ENCODE data around the gene XRCC1.

The XRCC1 gene

DNA sequence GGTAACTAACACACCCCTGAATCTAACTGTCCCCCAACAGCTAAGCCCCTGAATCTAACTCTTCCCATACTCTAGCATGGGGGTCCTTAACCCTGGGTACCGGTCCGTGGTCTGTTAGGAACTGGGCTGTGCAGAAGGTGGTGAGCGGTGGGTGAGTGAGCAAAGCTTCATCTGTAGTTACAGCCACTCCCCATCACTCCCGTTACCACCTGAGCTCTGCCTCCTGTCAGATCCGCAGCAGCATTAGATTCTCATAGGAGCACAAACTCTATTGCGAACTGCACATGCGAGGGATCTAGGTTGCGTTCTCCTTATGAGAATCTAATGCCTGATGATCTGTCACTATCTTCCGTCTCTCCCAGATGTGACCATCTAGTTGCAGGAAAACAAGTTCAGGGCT is 64.6 kb downstream of the XRCC1 start:
- no peak overlapping the region for H3K9ac ChIP-seq (ENCODE audit: low read length)
- no peaks in the 10 kb centered on the region for H3K27me3 ChIP-seq (ENCODE audit: control insufficient read depth, insufficient read depth, low read length)
- no peaks in the 10 kb centered on the region for H3K4me1 ChIP-seq (ENCODE audit: control insufficient read depth, insufficient read depth, low read length)
- H3K4me3 ChIP-seq (ENCODE audit: low read length), result no peak overlapping the region
- peaks cover 4% of the 10 kb centered on the region for H3K36me3 ChIP-seq (ENCODE audit: control insufficient read depth, insufficient read depth, low read length)
- no peaks in the 10 kb centered on the region for H3K9me3 ChIP-seq (ENCODE audit: control insufficient read depth, low read length)

DNA sequence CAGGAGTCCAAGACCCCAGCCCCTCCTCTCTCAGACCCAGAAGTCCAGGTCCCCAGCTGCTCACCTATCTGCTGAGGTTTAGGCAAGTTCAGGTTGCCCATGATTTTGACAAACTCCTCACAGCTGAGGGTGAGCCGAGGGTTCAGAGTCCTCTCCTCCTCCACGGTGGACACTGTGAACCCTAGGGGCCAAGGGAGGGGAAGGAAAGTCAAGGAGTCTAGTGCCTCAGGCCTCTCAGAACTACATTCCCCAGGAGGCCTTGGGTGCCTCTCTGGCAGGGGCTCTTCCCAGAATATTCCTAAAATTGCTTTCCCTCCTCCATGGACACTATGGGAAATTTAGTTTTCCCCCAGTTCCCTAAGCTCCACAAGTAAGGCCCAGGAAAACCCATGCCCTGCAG is 67.4 kb downstream of the XRCC1 start:
- no peak overlapping the region for H3K9ac ChIP-seq (ENCODE audit: low read length)
- H3K9me3 ChIP-seq (ENCODE audit: control insufficient read depth, low read length), result no peaks in the 10 kb centered on the region
- H3K36me3 ChIP-seq (ENCODE audit: control insufficient read depth, insufficient read depth, low read length), result peaks cover 4% of the 10 kb centered on the region
- H3K27me3 ChIP-seq (ENCODE audit: control insufficient read depth, insufficient read depth, low read length), result no peaks in the 10 kb centered on the region
- H3K4me1 ChIP-seq (ENCODE audit: control insufficient read depth, insufficient read depth, low read length), result no peaks in the 10 kb centered on the region
- H3K4me3 ChIP-seq (ENCODE audit: low read length), result no peak overlapping the region

DNA sequence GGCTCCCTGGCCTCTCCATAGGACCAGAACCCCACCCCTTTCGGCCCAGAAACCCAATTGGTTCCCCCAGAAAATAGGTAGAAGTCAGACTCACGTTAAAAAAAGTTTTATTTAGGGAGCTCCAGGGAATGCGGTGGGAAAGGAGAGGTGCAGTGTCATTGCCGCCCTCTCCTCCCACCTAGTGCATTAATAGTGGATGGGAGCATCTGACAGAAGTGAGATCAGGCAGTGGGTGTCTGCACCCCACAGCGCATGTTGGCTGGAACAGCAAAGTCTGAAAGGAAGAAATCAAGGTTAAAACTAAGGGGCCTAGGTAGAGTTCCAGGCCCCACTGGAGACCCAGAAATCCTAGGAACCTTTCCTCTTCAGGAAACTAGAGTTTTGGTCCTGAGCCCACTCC is 68.7 kb downstream of the XRCC1 start:
- peaks cover 4% of the 10 kb centered on the region for H3K36me3 ChIP-seq (ENCODE audit: control insufficient read depth, insufficient read depth, low read length)
- no peaks in the 10 kb centered on the region for H3K9me3 ChIP-seq (ENCODE audit: control insufficient read depth, low read length)

DNA sequence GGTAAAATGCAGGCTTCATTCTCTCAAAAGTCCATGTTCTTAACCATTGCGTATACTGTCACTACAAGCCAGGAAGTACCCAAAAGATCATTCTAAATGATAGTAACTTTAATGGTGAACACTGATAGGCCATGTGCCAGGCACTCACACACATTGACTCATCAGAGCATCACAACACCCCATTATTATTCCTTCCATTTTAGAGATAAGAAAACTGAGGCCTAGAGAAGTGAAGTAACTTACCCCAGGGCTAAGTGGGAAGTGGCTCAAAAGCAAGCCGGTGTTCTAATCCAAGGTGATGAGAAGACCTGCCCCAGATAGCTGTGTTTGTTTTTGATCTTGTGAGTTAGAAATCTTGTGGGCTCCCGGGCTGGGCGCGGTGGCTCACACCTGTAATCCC is 69.4 kb downstream of the XRCC1 start:
- Histone ChIP-seq H3K36me3 (ENCODE audit: control insufficient read depth, insufficient read depth, low read length) (peaks cover 4% of the 10 kb centered on the region), H3K4me1 (ENCODE audit: control insufficient read depth, insufficient read depth, low read length) (no peaks in the 10 kb centered on the region), H3K4me3 (ENCODE audit: low read length) (no peak overlapping the region), H3K9ac (ENCODE audit: low read length) (no peak overlapping the region), H3K9me3 (ENCODE audit: control insufficient read depth, low read length) (no peaks in the 10 kb centered on the region), H3K27me3 (ENCODE audit: control insufficient read depth, insufficient read depth, low read length) (no peaks in the 10 kb centered on the region)

More for the DNA sequence above, 68.7 kb downstream of the XRCC1 start:
- Histone ChIP-seq H3K27me3 (ENCODE audit: control insufficient read depth, insufficient read depth, low read length) (no peaks in the 10 kb centered on the region), H3K4me3 (ENCODE audit: low read length) (no peak overlapping the region), H3K9ac (ENCODE audit: low read length) (no peak overlapping the region), H3K4me1 (ENCODE audit: control insufficient read depth, insufficient read depth, low read length) (no peaks in the 10 kb centered on the region)

DNA sequence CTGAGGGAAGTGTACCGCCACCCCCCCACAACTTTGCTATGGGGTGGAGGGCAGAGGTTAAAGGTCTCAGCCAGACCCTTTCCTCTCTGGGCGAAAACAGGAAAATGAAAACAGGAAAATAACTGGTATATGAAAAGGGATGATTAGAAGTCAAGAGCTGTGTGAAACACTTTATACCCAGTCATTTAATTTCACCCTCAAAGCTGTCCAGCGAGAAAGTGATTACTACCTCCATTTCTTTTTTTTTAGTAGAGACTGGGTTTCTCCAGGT is 70.2 kb downstream of the XRCC1 start:
- peak overlapping the region; percentile 85 for H3K9ac ChIP-seq (ENCODE audit: low read length)
- no peaks in the 10 kb centered on the region for H3K27me3 ChIP-seq (ENCODE audit: control insufficient read depth, insufficient read depth, low read length)
- H3K9me3 ChIP-seq (ENCODE audit: control insufficient read depth, low read length), result no peaks in the 10 kb centered on the region
- no peaks in the 10 kb centered on the region for H3K4me1 ChIP-seq (ENCODE audit: control insufficient read depth, insufficient read depth, low read length)
- no peaks in the 10 kb centered on the region for H3K36me3 ChIP-seq (ENCODE audit: control insufficient read depth, insufficient read depth, low read length)
- H3K4me3 ChIP-seq (ENCODE audit: low read length), result no peak overlapping the region

DNA sequence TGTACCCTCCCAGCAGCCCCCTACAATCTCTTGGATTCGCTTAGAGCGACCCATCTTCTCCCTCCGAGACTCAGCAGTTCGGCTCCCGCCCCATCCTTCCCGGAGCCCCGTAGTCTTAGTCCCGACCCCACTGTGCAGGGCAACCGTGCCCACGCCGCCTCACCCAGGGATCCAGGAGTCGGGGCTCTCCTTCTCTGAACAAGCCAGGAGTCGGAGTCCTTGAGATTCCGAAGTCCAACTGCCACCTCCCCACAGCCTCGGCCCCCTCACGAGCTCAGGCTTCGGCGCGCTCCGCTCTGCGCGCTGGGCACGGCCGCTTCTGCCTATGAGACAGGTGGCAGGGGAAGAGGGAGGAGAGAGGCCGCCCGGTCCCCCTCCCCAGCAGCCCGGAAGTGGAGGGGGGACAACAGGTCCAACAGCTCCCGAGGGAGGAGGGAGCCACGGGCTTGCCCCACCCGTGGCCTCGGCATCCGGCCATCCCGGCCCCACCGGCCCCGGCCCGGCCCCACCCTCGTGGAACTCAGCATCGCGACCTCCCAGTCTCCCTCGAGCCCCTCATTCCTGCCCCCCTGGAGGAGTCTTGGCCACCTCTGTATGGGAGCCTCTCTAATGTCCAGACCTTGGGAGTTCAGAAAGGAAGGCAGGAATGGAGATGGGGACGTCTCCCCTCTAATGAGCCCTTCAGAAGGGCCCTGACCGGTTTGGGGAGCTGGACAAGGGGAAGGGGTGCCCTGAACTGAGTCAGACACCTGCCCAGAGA is 70.7 kb downstream of the XRCC1 start, which contains the start of gene PHLDB3:
TSS of gene PHLDB3 (minus strand) at position 321 of the 760 bp plus-strand sequence. CDS start 628 bp downstream, outside the sequence.
- no peaks in the 10 kb centered on the region for H3K27me3 ChIP-seq (ENCODE audit: control insufficient read depth, insufficient read depth, low read length)
- H3K4me1 ChIP-seq (ENCODE audit: control insufficient read depth, insufficient read depth, low read length), result no peaks in the 10 kb centered on the region
- no peaks in the 10 kb centered on the region for H3K36me3 ChIP-seq (ENCODE audit: control insufficient read depth, insufficient read depth, low read length)
- H3K9me3 ChIP-seq (ENCODE audit: control insufficient read depth, low read length), result no peaks in the 10 kb centered on the region
- H3K4me3 ChIP-seq (ENCODE audit: low read length), result peak within 1 kb of the TSS; percentile 43
- H3K9ac ChIP-seq (ENCODE audit: low read length), result peak within 1 kb of the TSS; percentile 85

DNA sequence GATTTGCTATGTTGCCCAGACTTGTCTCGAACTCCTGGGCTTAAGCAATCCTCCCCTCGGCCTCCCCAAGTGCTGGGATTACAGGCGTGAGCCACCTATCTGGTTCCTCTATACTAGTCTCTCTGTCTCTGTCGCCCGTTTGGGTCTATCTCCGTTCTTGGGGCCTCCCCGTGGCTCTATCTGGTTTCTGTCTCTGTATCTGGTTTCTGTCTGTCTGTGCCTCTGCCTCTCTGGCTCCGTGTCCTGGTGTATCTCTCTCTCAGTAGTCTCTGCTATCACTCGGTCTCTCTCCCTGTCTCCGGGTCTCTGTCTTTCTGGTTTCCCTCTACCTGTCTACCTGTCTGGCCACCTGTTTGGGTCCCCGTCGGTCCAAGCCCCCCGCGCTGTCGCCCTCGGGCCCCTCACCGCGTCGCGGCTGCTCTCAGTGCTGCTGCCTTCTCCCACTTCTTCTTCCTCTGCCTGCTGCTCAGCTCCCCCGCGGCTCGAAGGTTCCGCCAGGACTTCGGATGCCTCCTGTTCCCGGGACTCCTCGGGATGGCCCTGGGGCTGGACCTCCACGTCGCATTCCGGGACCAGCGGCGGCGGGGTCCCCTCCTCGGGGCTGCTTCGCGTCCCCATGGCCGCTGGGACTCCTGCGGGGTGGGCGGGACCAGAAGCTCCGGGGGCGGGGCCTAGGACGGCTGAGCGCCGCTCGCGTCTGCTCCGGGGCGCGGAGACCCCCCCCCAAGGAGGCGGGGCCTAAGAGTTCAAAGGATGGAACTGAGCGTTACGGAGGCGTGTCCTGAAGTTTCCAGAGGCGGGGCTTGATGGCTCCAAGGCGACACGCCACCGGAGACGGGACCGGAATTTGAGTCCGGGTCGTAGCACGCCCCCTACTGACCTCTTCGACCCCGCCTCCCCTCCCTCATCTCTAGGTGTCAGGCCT is 71.6 kb downstream of the XRCC1 start:
- Histone ChIP-seq H3K4me1 (ENCODE audit: control insufficient read depth, insufficient read depth, low read length) (peaks cover 7% of the 10 kb centered on the region), H3K27me3 (ENCODE audit: control insufficient read depth, insufficient read depth, low read length) (no peaks in the 10 kb centered on the region), H3K36me3 (ENCODE audit: control insufficient read depth, insufficient read depth, low read length) (no peaks in the 10 kb centered on the region), H3K9ac (ENCODE audit: low read length) (peak overlapping the region; percentile 85), H3K4me3 (ENCODE audit: low read length) (peak overlapping the region; percentile 43), H3K9me3 (ENCODE audit: control insufficient read depth, low read length) (no peaks in the 10 kb centered on the region)

DNA sequence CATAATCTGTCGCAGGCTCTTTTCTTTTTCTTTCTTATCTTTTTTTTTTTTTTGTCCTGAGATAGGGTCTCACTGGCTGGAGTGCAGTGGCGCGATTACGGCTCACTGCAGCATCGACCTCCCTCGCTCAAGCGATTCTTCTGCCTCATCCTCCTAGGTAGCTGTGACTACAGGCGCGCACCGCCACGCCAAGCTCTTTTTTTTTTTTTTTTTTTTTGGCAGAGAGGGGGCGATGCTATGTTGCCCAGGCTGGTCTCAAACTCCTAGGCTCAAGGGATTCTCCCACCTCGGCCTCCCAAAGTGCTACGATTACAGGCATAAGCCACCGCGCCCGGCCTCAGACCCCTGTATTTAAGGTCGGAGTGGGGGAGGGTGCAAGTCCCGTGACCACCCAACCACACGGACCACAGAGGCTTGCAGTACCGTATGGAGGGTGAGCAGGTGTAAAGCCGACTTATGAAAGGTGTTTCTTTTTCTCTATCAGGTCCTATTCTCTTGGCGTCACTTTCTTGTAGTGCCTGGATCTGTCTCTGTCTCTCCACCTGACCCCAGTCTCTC is 72.8 kb downstream of the XRCC1 start:
- no peaks in the 10 kb centered on the region for H3K9me3 ChIP-seq (ENCODE audit: control insufficient read depth, low read length)
- no peak overlapping the region for H3K4me3 ChIP-seq (ENCODE audit: low read length)
- H3K36me3 ChIP-seq (ENCODE audit: control insufficient read depth, insufficient read depth, low read length), result no peaks in the 10 kb centered on the region
- H3K27me3 ChIP-seq (ENCODE audit: control insufficient read depth, insufficient read depth, low read length), result no peaks in the 10 kb centered on the region
- H3K9ac ChIP-seq (ENCODE audit: low read length), result no peak overlapping the region
- H3K4me1 ChIP-seq (ENCODE audit: control insufficient read depth, insufficient read depth, low read length), result peaks cover 11% of the 10 kb centered on the region

DNA sequence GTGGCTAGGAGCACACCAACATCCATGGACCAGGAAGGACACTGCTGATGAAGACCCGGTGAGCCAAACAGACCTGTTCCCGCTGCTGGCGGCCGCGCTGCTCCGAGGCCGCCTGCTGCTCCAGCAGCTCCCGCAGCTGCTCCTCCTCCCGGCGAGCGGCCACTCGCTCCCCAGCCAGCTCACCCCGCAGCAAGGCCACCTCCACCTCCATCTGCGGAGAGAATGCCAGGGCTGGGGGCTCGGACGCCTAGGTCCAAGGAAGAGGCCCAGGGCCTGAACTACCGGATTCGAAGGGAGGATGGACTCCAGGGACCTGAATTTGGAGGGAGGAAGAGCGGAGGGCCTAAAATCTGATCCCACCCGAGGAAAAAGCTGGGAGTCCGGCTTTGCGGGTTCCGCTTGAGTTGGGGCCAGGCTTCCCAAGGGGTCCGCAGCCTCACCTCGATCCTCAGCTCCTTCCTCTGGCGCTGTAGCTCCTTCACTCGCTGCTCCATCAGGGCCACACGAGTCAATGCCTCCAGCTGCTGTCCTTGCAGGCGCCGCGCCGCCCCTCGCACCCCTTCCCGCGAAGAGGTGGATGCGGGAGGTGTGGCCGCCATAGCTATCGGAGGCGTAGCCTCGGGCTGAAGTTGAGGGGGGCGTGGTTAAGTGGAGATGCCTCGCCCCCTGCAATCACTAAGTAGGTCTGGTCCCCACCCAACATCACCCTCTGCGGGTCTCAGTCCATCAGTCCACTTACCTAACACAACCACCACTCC is 73.5 kb downstream of the XRCC1 start:
- Histone ChIP-seq H3K9me3 (ENCODE audit: control insufficient read depth, low read length) (no peaks in the 10 kb centered on the region), H3K4me3 (ENCODE audit: low read length) (no peak overlapping the region), H3K27me3 (ENCODE audit: control insufficient read depth, insufficient read depth, low read length) (no peaks in the 10 kb centered on the region), H3K9ac (ENCODE audit: low read length) (no peak overlapping the region), H3K4me1 (ENCODE audit: control insufficient read depth, insufficient read depth, low read length) (peaks cover 11% of the 10 kb centered on the region), H3K36me3 (ENCODE audit: control insufficient read depth, insufficient read depth, low read length) (no peaks in the 10 kb centered on the region)

DNA sequence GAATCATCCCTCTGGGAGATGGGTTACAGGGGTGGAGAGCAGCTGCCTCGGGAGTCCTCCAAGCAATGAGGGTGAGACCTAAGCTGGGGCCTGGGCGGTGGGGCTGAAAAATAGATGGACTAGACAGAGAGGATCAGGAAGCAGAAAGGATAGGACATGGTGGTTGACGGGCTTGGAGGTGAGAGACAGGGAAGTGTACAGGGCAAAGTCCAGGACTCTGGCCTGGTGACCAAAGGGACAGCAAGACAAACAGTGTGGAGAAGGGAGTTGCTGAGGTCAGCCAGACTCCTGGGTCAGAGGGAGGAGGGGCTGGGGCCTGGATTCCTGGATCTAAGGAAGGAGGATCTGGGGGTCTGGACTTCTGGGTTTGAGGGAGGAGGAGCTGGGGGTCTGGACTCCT is 76.3 kb downstream of the XRCC1 start:
- peaks cover 11% of the 10 kb centered on the region for H3K4me1 ChIP-seq (ENCODE audit: control insufficient read depth, insufficient read depth, low read length)
- H3K9ac ChIP-seq (ENCODE audit: low read length), result no peak overlapping the region
- H3K9me3 ChIP-seq (ENCODE audit: control insufficient read depth, low read length), result no peaks in the 10 kb centered on the region
- no peaks in the 10 kb centered on the region for H3K27me3 ChIP-seq (ENCODE audit: control insufficient read depth, insufficient read depth, low read length)
- no peaks in the 10 kb centered on the region for H3K36me3 ChIP-seq (ENCODE audit: control insufficient read depth, insufficient read depth, low read length)
- no peak overlapping the region for H3K4me3 ChIP-seq (ENCODE audit: low read length)

DNA sequence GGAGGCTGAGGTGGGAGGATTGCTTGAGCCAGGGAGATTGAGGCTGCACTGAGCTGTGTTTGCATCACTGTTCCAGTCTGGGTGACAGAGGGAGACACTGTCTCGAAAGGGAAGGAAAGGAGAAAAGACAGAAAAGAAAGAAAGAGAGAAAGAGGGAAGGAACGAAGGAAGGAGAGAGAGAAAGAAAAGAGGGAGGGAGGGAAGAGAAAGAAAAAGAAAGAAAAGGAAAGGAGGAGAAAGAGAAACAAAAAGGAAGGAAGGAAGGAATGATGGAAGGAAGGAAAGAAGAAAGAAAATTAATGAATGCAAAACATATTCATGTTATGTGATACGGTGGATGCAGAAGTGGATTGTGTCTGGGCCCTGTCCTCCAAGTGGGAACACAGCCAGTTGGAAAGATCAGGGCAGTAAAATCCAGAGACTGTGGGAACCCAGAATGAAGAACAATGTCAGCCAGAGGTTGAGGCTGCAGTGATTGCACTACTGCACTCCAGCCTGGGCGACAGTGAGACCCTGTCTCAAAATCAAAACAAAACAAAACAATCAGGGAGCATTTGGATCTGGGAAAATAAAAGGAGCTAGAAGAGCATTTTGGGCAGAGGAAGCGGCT is 77.0 kb downstream of the XRCC1 start:
- Histone ChIP-seq H3K4me3 (ENCODE audit: low read length) (no peak overlapping the region), H3K36me3 (ENCODE audit: control insufficient read depth, insufficient read depth, low read length) (no peaks in the 10 kb centered on the region), H3K4me1 (ENCODE audit: control insufficient read depth, insufficient read depth, low read length) (peaks cover 11% of the 10 kb centered on the region), H3K9me3 (ENCODE audit: control insufficient read depth, low read length) (no peaks in the 10 kb centered on the region), H3K27me3 (ENCODE audit: control insufficient read depth, insufficient read depth, low read length) (no peaks in the 10 kb centered on the region), H3K9ac (ENCODE audit: low read length) (no peak overlapping the region)

Data from mucosa of stomach (tissue), 1 donor.